Duodenal mucosa (tissue), 2 donors: Measurements from ENCODE around the gene DSC3.
A peak's percentile ranks its signal among the peaks of the same experiment; 100 is the strongest.

Source experiments
- H3K27ac ChIP-seq: one replicate; pipeline ENCODE4 v1.7.0; 2013; ENCODE audit warnings: low read depth, low read length
- H3K27me3 ChIP-seq, 2 donors: one replicate each; pipeline ENCODE4 v1.7.0; 2013; ENCODE audit warnings: low read length in 2 of 2, control low read depth in 1 of 2; ENCODE audit not compliant: insufficient read depth in 2 of 2, control insufficient read depth in 1 of 2
- H3K36me3 ChIP-seq, 2 donors: one replicate each; pipeline ENCODE4 v1.7.0; 2013; ENCODE audit warnings: low read length in 2 of 2, control low read depth in 1 of 2; ENCODE audit not compliant: insufficient read depth in 2 of 2, control insufficient read depth in 1 of 2
- H3K4me1 ChIP-seq, 2 donors: one replicate each; pipeline ENCODE4 v1.7.0; 2013; ENCODE audit warnings: low read length in 2 of 2, control low read depth in 1 of 2; ENCODE audit not compliant: insufficient read depth in 2 of 2, control insufficient read depth in 1 of 2
- H3K4me3 ChIP-seq, 2 donors: one replicate each; pipeline ENCODE4 v1.7.0; 2013; ENCODE audit warnings: low read length in 2 of 2, low read depth in 1 of 2
- H3K9ac ChIP-seq, 2 donors: one replicate each; pipeline ENCODE4 v1.7.0; 2013; ENCODE audit warnings: low read length in 2 of 2, low read depth in 1 of 2
- H3K9me3 ChIP-seq, 2 donors: one replicate each; pipeline ENCODE4 v1.7.0; 2013; ENCODE audit warnings: low read length in 2 of 2, control low read depth in 1 of 2; ENCODE audit not compliant: control insufficient read depth in 1 of 2

Gene DSC3

DNA sequence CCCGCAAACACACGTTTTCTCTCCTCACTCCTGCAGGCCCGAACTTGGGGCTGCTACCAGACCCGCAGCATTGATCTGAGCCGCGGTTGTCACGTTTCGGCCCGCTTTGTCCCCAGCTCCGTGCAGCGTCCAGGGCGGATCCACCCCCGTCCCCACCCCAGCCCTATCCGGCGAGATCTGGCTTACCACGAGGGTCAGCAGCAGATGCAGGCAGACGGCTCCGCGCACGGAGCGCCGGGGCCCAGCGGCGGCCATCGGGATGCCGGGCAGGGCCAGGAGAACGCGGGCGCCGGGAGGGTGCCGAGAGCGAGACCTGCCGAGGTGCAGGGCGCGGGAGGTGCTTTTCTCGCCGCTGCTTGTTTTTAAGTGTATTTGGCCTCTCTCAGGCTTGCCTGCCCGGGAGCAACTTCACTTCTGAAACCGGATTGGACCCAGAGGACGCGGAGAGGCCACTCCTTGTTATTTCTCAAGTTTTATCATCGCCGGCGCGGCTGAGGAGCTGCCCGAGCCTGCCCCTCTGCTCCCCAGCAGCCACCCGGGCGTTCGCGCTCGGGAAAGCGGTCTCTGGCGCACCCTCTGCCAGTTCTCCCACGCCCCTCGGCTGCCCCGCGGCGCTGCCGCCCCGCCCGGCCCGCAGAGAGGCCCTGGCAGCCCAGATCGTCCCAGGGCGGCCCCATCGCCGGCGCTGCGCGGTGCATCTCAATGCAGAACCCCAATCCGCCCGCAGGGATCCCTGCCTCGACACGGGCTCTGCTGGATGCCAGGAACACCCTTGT lies at the start of gene DSC3:
TSS of gene DSC3 (minus strand) at position 337 of the 776 bp plus-strand sequence. CDS start at position 255, 82 bp downstream.
- H3K27me3 ChIP-seq, result peaks cover 49 to 56% of the 10 kb centered on the region in 2 donors
- H3K27ac ChIP-seq, result no peak within 1 kb of the TSS
- no peaks in the 10 kb centered on the region for H3K9me3 ChIP-seq
- no peaks in the 10 kb centered on the region for H3K36me3 ChIP-seq
- H3K4me1 ChIP-seq, result peaks cover 11 to 15% of the 10 kb centered on the region in 2 donors
- peak within 1 kb of the TSS; percentile 52 to 53 for H3K4me3 ChIP-seq
- no peak within 1 kb of the TSS for H3K9ac ChIP-seq

DNA sequence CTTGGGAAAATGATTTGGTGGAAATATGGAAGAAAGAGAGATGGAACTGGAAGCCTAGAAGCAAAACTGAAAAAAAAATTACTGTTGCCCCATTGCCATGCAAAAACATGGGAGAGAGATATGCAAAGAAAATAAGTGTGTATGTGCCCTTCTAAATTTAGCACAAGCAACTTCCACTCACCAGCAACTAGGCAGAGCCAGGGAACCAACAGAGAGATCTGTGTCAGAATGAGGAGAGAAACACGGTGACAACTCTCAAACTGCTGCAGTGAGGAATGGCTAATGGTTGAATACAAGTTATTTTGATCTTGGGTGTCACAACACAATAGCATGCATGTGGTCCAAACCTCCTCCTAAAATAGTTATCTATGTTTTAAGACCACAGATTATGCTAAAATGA lies 48.8 kb upstream of the DSC3 start:
- no peaks in the 10 kb centered on the region for H3K27me3 ChIP-seq
- peaks cover 13 to 47% of the 10 kb centered on the region in 2 donors for H3K36me3 ChIP-seq
- H3K9ac ChIP-seq, result no peak overlapping the region
- peaks cover 8 to 18% of the 10 kb centered on the region in 2 donors for H3K4me1 ChIP-seq
- no peak overlapping the region for H3K27ac ChIP-seq
- no peaks in the 10 kb centered on the region for H3K9me3 ChIP-seq
- no peak overlapping the region for H3K4me3 ChIP-seq

DNA sequence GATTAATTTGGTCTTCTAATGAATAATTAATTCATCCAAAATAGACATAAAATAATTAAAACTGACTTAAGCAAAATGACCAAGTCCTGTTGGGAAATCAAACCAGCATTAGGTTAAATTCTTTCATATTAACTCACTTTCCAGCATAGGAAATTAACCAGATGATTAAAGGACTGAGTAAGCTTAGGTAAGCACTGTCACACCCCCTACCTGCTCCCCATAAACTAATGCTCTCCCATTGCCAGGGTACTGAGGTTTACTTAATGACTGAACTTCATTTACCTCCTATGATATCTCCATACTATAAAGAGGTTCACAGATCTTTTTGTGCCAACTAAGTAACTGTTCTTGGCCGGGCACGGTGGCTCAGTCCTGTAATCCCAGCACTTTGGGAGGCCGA lies 46.0 kb upstream of the DSC3 start:
- H3K27ac ChIP-seq, result no peak overlapping the region
- no peak overlapping the region for H3K4me3 ChIP-seq
- no peak overlapping the region for H3K9ac ChIP-seq
- H3K9me3 ChIP-seq, result no peaks in the 10 kb centered on the region
- H3K36me3 ChIP-seq, result peaks cover 13 to 48% of the 10 kb centered on the region in 2 donors
- H3K27me3 ChIP-seq, result no peaks in the 10 kb centered on the region
- H3K4me1 ChIP-seq, result no peaks in the 10 kb centered on the region

DNA sequence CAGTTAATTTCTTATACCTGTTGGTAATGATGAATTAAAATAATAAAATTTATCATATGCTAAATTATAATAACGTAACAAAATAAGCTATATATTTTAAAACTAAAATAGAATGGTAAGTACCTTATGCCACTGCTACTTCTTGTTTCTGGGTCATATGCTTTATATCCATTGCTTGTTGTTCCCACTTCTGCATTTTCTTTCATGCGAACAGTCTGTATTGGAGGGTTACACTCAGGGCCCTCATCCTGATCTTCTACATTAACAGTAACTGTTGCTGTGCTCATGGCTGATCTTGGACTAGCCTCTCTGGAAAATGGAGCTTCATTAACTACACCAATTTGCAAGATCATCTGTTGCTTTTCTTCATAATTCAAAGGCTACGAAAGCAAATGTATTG lies 37.4 kb upstream of the DSC3 start:
- Histone ChIP-seq H3K9ac (no peak overlapping the region), H3K27ac (no peak overlapping the region), H3K9me3 (no peaks in the 10 kb centered on the region), H3K4me3 (no peak overlapping the region), H3K36me3 (peaks cover 8 to 33% of the 10 kb centered on the region in 2 donors), H3K27me3 (no peaks in the 10 kb centered on the region), H3K4me1 (no peaks in the 10 kb centered on the region)

DNA sequence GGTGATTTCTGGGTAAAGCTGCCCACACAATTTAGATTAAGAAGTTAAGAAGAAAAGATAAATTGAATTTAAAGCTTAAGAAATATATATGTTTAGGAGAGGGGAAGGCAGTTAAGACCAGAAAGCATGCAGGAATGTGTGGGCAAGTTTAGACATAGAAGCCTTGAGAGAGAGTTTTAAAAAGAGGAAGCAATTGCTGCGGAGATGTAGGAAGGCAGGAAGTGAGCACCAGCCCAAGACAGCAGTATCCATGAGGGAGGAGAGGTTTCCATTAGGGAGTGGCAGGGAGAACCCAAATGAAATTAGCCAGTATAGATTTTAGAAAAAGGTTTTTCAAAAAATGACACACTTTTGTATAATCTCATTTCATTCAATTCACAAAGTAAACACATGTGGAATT lies 35.3 kb upstream of the DSC3 start:
- H3K9ac ChIP-seq, result no peak overlapping the region
- H3K4me3 ChIP-seq, result no peak overlapping the region
- H3K27me3 ChIP-seq, result no peaks in the 10 kb centered on the region
- no peak overlapping the region for H3K27ac ChIP-seq
- no peaks in the 10 kb centered on the region for H3K9me3 ChIP-seq
- peaks cover 21 to 52% of the 10 kb centered on the region in 2 donors for H3K36me3 ChIP-seq
- H3K4me1 ChIP-seq, result no peaks in the 10 kb centered on the region

DNA sequence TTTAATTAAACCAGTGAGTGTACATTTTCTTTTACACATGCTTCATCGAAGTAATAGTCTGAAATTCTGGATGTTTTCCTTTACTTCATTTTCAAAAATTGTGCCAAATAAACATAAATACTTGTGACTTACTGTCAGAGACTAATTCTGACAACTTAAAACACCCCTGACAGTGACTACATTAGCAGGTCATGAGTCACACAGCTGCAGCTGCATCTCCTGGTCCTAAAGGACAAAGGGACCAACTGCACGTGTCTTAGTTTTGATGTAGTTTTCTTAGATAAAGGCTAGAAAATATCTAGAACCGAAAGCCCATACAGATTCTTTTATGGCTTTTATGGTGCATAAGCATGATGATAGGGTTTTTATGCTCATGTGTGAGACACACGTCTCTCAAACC lies 29.6 kb upstream of the DSC3 start:
- Histone ChIP-seq H3K4me1 (no peaks in the 10 kb centered on the region), H3K27me3 (no peaks in the 10 kb centered on the region), H3K36me3 (peaks cover 21 to 59% of the 10 kb centered on the region in 2 donors), H3K9ac (no peak overlapping the region), H3K4me3 (no peak overlapping the region), H3K9me3 (no peaks in the 10 kb centered on the region), H3K27ac (no peak overlapping the region)

DNA sequence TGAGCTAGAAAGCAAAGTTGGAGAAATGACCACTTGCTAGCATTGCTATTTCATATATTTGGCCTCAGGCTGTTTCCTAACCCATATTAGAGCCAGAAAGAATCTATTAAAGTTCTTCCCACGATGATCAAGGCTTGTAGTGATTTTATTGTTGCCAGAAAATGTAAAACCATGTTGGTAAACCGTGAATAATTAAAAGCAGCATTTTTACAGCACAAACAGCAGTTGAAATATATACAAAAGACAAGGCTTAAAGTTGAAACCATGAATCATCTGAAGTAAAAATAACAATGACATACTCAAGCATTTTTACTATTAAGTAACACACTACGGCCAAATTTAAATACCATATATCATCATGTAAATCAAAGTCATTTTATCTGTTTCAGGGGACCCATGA lies 27.7 kb upstream of the DSC3 start:
- Histone ChIP-seq H3K9me3 (no peaks in the 10 kb centered on the region), H3K27me3 (no peaks in the 10 kb centered on the region), H3K36me3 (peaks cover 21 to 59% of the 10 kb centered on the region in 2 donors), H3K9ac (no peak overlapping the region), H3K4me1 (no peaks in the 10 kb centered on the region), H3K4me3 (no peak overlapping the region), H3K27ac (no peak overlapping the region)

DNA sequence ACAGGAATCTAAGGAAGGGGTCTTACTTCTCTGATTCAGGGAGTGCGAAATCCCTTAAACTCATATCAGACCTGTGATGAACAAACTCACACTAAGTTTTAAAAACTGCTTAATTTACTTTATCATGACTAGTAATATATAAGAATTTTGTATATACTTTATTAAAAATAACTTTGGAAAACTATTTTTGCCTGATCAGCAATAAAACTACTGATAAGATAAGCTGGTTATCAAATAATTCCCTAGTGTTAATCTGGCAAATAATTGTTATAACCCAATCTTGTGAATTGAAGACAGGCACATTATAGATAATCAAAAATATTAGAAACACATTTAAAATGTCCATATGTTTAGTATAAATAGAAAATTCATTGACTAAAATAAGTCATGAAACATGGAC lies 23.7 kb upstream of the DSC3 start:
- H3K27ac ChIP-seq, result no peak overlapping the region
- H3K4me1 ChIP-seq, result no peaks in the 10 kb centered on the region
- H3K36me3 ChIP-seq, result peaks cover 7 to 28% of the 10 kb centered on the region in 2 donors
- no peaks in the 10 kb centered on the region for H3K9me3 ChIP-seq
- H3K4me3 ChIP-seq, result no peak overlapping the region
- H3K9ac ChIP-seq, result no peak overlapping the region
- H3K27me3 ChIP-seq, result no peaks in the 10 kb centered on the region

DNA sequence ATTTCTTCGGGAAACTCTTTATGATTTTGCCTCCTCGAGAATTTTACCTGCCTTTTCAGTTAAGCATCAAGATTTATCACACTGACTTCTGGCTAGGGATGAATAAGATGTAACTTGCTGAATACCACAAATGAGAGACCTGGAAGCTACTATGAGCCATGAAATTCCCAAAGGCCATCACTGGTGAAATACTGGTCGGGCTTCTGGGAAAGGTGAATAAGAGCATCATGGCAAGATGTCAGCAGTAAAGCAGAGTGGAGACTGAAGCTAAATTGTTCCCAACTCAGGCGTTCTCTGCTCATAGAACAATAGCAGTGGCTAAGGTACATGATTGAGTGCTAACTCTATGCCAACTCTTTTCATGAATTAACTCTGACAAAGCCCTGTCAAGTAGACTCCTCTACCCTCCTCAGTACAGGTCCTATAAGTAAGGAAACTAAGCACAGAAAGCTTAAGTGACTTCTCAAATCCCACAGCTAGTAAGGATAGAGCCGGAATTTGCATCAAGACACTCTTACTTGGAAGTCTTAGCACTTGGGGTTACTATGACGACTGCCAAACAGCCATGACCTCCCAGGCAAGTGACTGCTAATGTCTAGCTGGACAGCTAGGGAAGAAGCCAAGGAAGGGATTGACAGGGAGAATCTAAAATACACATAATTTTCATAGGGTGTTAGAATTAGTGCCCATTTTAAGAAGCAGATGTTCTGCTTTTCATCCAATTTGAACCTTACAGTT lies 22.7 kb upstream of the DSC3 start:
- Histone ChIP-seq H3K36me3 (peaks cover 7 to 22% of the 10 kb centered on the region in 2 donors), H3K9ac (no peak overlapping the region), H3K27ac (no peak overlapping the region), H3K4me3 (no peak overlapping the region), H3K27me3 (no peaks in the 10 kb centered on the region), H3K9me3 (no peaks in the 10 kb centered on the region), H3K4me1 (no peaks in the 10 kb centered on the region)

DNA sequence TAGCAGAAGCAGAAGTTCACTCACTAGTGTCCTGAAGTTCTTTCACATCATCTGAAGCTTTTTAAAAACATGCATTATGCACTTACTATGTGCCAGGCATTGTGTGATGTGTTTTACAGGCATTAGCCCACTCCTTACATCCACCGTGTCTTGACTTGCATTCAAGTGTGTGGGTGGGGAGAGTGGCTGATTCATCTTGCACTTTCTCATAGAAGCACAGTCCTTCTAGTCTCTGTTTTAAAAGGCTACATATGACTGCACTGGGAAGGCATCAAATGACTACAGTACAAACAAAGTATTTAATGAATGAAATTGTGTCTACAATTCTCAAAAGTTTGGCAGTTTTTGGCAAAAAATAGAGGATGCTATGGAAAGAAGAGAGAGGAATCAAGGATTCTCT lies 21.6 kb upstream of the DSC3 start:
- Histone ChIP-seq H3K9me3 (no peaks in the 10 kb centered on the region), H3K27ac (no peak overlapping the region), H3K27me3 (no peaks in the 10 kb centered on the region), H3K9ac (no peak overlapping the region), H3K4me1 (no peaks in the 10 kb centered on the region), H3K4me3 (no peak overlapping the region), H3K36me3 (peaks cover 7 to 16% of the 10 kb centered on the region in 2 donors)
